GM12865 (cell line): Measurements from ENCODE around the gene DTHD1.

Source experiments
- DNase-seq: peaks from one replicate; pipeline ENCODE4 v3.0.0; 2010; ENCODE audit warnings: low read depth
- H3K4me3 ChIP-seq: 2 replicates; pipeline ENCODE4 v1.5.1; 2011; ENCODE audit warnings: mild to moderate bottlenecking, low read depth, low read length, control low read depth
- TF ChIP-seq, protein P1 (sequence below): IDR thresholded peaks from 2 replicates; pipeline ENCODE4 v1.5.1; 2011; ENCODE audit warnings: low read length, control low read depth, low read depth, inconsistent platforms; ENCODE audit not compliant: insufficient read depth; ENCODE audit errors: missing control alignments

Gene DTHD1

DNA sequence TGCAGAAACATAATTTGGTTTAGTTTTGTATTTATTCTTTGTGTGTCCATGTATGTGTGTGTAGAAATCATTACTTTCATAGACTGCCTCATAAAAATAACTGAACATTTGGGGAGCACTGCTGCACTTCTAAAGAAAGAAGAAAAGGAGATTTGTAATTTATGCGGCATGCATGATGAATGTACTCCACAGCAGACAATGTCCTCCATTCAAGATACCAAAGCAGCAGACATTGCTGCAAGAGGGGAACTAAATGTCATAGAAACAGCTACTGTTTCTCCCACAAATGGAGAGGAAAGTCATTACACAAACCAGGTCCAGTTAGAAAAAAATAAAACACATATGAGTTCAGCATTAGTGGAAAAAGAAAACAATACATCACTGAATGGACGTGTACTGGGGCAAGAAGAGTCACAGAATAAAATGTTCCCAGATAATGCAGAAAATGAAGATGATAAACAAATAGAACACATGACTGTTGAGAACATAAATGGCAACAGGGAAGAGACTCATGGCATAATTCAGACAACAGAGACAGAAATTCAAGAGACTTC is 2.6 kb downstream of the DTHD1 start:
- TF ChIP-seq, protein P1, sequence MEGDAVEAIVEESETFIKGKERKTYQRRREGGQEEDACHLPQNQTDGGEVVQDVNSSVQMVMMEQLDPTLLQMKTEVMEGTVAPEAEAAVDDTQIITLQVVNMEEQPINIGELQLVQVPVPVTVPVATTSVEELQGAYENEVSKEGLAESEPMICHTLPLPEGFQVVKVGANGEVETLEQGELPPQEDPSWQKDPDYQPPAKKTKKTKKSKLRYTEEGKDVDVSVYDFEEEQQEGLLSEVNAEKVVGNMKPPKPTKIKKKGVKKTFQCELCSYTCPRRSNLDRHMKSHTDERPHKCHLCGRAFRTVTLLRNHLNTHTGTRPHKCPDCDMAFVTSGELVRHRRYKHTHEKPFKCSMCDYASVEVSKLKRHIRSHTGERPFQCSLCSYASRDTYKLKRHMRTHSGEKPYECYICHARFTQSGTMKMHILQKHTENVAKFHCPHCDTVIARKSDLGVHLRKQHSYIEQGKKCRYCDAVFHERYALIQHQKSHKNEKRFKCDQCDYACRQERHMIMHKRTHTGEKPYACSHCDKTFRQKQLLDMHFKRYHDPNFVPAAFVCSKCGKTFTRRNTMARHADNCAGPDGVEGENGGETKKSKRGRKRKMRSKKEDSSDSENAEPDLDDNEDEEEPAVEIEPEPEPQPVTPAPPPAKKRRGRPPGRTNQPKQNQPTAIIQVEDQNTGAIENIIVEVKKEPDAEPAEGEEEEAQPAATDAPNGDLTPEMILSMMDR, result no peak
- no peak overlapping the region for H3K4me3 ChIP-seq
- no peak for DNase-seq

DNA sequence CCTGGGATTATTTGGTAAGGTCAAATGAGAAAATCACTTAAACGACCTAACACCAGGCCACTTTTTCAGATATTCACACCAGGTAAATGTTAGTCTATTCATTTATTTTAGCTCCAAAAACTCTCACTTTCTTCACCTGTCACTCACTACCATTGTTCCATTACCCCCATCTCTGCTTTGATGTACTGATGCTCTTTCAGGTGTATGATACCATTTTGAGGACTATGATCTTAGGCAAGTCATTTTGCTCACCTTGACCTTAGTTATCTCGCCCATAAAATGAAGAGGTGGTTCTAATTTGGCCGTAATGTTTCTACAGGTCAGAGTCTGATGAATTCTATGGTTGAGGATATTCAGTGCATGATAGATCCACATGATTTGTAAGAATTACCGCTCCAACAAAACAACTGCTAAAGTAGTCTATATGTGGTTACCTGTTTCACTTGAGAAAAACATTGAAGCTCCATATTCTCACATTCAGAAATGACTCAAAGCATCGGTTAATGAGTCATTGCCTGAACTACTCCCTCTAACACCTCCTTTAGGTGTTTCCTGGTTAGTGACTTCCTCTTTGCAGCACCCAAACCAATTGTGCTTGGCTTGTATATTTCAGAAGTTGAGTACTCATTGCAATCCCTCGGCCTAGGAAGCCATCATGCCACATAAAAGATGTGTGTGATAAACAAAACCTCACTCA is 4.5 kb downstream of the DTHD1 start:
- H3K4me3 ChIP-seq, result no peak overlapping the region
- TF ChIP-seq, protein P1, result peak; percentile 3
- peak; percentile 92 for DNase-seq

DNA sequence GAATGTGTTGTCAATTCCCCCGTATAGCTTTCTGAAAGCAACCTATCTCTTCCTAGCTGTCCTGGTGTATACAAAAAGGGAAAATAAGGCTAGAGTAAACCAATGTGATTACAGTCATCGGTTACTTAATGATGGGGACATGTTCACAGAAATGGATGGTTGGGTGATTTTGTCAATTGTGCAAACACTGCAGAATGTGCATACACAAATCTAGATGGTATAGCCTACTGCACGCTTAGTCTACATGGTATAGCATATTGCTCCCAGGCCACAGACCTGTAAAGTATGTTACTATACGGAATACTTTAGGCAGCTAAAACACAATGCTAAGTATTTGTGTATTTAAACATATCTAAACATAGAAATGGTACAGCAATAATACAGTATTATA is 5.1 kb downstream of the DTHD1 start:
- DNase-seq, result no peak
- H3K4me3 ChIP-seq, result no peak overlapping the region
- TF ChIP-seq, protein P1, result no peak

DNA sequence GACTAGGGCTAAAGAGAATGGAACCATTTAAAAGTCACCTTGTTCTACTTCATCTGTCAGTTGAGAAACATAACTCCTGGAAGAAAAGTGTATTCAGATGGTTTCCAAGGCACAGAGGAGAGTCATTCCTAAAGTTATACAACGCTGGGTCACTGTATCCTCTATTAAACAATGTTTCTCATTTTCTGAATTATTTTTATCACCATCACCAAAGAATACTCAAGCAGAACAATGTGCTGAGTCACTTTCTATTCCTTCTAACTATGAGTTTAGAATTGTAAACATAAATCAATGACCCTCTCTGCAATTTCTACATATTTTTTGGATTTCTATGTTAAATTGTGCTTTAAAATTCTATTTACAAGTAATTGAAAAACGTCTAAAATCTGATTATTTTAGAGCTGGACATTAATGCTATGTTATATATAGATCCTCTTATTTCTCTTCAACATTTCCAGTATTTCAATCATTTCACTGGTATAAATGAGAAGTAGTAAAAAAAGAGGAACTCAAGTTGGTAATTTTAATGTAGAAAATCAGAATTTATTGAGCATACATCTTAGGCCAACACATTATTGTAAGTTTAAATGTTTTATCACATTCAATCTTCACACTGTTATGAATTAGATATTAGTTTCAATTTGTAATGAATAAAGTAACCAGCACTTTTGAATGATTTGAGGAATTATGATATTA is 7.5 kb downstream of the DTHD1 start:
- no peak for DNase-seq
- no peak overlapping the region for H3K4me3 ChIP-seq
- TF ChIP-seq, protein P1, result no peak

DNA sequence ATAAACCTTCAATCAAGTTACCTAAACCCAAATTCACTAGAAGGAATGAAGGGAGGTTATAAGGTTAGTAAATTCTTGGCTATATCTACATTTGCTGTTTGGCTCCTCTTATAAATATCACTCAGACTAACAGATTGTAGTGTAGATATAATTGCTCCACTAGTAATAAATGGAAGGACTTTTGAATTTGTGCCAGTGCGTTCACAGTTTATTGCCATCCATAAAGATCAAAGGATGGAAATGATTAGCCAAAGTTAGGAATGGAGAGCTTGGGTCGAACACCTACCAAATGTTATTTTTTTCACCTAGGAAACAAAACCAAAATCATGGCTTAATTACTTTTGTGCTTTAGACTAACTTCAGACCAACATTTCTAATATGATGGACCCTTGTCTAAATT is 9.2 kb downstream of the DTHD1 start:
- DNase-seq, result no peak
- H3K4me3 ChIP-seq, result no peak overlapping the region
- TF ChIP-seq, protein P1, result no peak

DNA sequence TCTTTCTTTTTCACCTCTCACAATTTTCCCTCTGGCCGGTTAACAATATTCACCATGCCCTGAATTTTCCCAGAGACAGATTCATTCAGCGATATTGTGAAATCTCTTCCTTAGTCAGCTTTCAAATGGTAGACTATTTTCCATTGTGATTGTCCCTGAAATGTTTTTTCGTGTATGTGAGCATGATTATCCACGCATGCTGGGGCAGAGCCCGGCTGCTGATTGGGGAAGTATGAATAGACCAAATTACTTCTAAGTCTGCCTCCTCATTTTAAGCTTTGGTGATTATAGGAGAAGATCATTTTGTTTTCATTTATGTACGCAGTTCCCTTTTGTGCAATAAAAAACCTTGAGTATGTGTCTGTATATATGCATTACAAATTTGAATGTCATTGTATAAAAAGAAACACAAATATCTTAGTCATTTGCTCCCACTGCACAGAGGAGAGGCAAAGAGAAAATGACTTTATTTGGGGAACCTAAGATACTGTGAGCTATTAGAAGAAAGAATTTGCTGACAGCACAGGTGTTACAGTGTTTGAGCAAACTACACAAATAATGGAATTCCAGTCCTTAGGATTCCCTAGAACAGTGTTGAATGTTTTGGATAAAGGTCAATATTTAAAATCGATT is 11.3 kb downstream of the DTHD1 start:
- DNase-seq, result no peak
- H3K4me3 ChIP-seq, result no peak overlapping the region
- TF ChIP-seq, protein P1, result no peak
